H1 (cell line): Measurements from ENCODE around the gene SEMA4C. TPM values are rescaled to one million over a fixed set of nuclear protein-coding genes. Genes with fewer than 3 reads are reported as not detected.

ENCODE experiments used
- RXRA ChIP-seq: IDR thresholded peaks from 2 replicates; pipeline ENCODE4 v1.6.1; 2011; ENCODE audit warnings: low read depth, mild to moderate bottlenecking, low read length, moderate library complexity; ENCODE audit not compliant: insufficient read depth
- TBP ChIP-seq: IDR thresholded peaks from 2 replicates; pipeline ENCODE4 v1.6.1; 2011; ENCODE audit warnings: low read depth, low read length, improper control_type of control experiment
- YY1 ChIP-seq: IDR thresholded peaks from 2 replicates; pipeline ENCODE4 v1.6.1; 2011; ENCODE audit warnings: low read depth, mild to moderate bottlenecking, low read length
- polyA plus RNA-seq, 7 experiments: library from polyadenylated mRNA; depleted of rRNA in 3 of 7; stranded (reverse) in 5 of 7; unstranded in 2 of 7; fragments of >200 nt in 5 of 7; fragments of 200-250 nt in 2 of 7; gene quantifications; 1 replicate in 5 of 7; 2 replicates in 1 of 7; 4 replicates in 1 of 7; pipeline versions ENCODE4 v1.2.1 to v1.2.3, GENCODE V29; 2011 to 2013; ENCODE audit warnings: missing spikeins in 2 of 7, mixed read lengths in 2 of 7
- total RNA-seq: library from RNA; stranded (reverse); fragmentation: NEBNext Ultra II Directional; extraction: Animal tissue kit (Norgen Biotek cat#: 25700); gene quantifications from 2 replicates; pipeline ENCODE4 v1.2.1, GENCODE V29; 2021

SEMA4C gene
- total and polyA plus RNA-seq, 2 of the 8 experiments (the other 6 are each of a cell fraction or from before 2014, with no cell fraction given): 47.5 to 67.3 TPM

DNA sequence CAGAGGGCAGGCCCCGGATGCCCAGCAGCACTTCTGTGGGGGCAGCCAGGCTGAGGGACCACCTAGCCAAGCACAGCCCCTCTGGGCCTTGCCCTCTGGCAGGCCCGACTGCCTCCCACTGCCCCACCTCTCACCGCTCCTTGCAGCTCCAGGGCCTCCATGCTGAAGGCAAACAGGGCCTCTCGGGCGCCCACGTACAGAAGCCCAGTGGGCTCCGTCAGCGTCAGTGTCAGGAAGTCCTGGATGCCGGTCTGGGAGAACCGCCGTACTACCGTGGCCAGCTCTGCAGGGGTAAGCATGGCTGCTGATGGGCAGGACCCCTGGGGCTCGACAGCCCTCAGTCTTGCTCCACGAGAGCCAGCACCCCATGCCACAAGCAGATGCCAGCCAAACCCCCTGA lies 3.7 kb downstream of the SEMA4C start (continued):
- TF ChIP-seq TBP (no peak), YY1 (no peak), RXRA (no peak)
- TF ChIP-seq, all 59 proteins: peak for 0
